Measurements from ENCODE around the gene HNF1A.

DNA sequence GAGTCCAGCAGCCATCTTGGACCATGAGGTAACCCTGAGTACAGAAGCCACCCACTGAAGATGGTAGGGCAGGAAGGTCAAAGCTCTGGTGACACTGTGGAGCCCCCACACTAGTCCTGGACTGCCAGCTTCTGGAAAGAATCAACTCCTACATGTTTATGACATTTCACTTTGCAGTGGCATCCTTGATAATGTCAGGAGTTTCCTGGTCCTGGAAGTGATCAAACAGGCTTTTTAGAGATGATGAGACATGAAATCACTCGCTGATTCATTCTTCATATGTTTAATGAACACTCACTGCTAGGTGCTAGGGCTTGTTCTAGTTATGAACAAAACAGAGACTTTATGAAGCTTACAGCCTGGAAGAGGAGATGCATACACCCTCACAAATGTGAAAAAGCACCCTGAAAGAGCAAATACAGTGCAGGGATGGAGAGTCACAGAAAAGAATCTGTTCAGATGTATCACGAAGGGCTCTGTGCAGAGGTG, 15.8 kb upstream of the HNF1A start:
- TF ChIP-seq CTCF (IDR thresholded peaks at IDR 0.05), result no peak
- no peak for TF ChIP-seq POLR2AphosphoS5 (IDR thresholded peaks at IDR 0.05)
- no peak for TF ChIP-seq POLR2A (IDR thresholded peaks at IDR 0.05)

All from gastroesophageal sphincter (tissue), 3 donors.